ENCODE data around the gene OR51G2.
"Not testable (repeated sequence)": the region's sequence is repeated elsewhere in the genome, so short reads cannot be mapped to it uniquely, and the experiment has no call there.

OR51G2 gene

GRCh38 chr11:4919250-4919649 lies at the start of gene OR51G2:
TSS of gene OR51G2 (minus strand) at chr11:4919350. CDS start at chr11:4915663, 3,687 bp downstream.
- no peak for DNase-seq

GRCh38 chr11:4962816-4963215 lies 43.7 kb upstream of the OR51G2 start:
- DNase-seq, result no peak

GRCh38 chr11:4960877-4961276 lies 41.7 kb upstream of the OR51G2 start:
- no peak for DNase-seq

GRCh38 chr11:4957396-4957795 lies 38.2 kb upstream of the OR51G2 start:
- no peak for DNase-seq

GRCh38 chr11:4955613-4956012 lies 36.5 kb upstream of the OR51G2 start, which contains the start of gene OR51A2:
TSS of gene OR51A2 (minus strand) at chr11:4955713. CDS start at chr11:4955713, 0 bp downstream.
- DNase-seq, result not testable (repeated sequence)

GRCh38 chr11:4947505-4947904 lies 28.4 kb upstream of the OR51G2 start, which contains the start of gene OR51A4:
TSS of gene OR51A4 (minus strand) at chr11:4947605. CDS start at chr11:4947100, 505 bp downstream.
- DNase-seq, result no peak

- no peak for DNase-seq
Measured at GRCh38 chr11:4936745-4937144, 17.6 kb upstream of the OR51G2 start.

GRCh38 chr11:4932751-4933150 lies 13.6 kb upstream of the OR51G2 start:
- DNase-seq, result no peak

- no peak for DNase-seq
Measured at GRCh38 chr11:4926608-4927007, 7.5 kb upstream of the OR51G2 start.

- no peak for DNase-seq
Measured at GRCh38 chr11:4924239-4924638, 5.1 kb upstream of the OR51G2 start, which contains the start of gene OR51G1. TSS of gene OR51G1 (minus strand) at chr11:4924339. CDS start at chr11:4924339, 0 bp downstream.

GRCh38 chr11:4922304-4922703 lies 3.2 kb upstream of the OR51G2 start:
- no peak for DNase-seq

- DNase-seq, result no peak
Measured at GRCh38 chr11:4921796-4922195, 2.6 kb upstream of the OR51G2 start.

- no peak for DNase-seq
Measured at GRCh38 chr11:4916581-4916980, 2.6 kb downstream of the OR51G2 start.

GRCh38 chr11:4903484-4903883 lies 15.7 kb downstream of the OR51G2 start, which contains the start of gene OR51A7:
TSS of gene OR51A7 (plus strand) at chr11:4903783. CDS start at chr11:4907370, 3,587 bp downstream.
- no peak for DNase-seq

GRCh38 chr11:4891996-4892640 lies 27.0 kb downstream of the OR51G2 start:
- DNase-seq, result no peak

GRCh38 chr11:4890279-4890678 lies 28.9 kb downstream of the OR51G2 start:
- DNase-seq, result no peak

GRCh38 chr11:4887591-4887990 lies 31.6 kb downstream of the OR51G2 start:
- no peak for DNase-seq

GRCh38 chr11:4886186-4886585 lies 33.0 kb downstream of the OR51G2 start:
- no peak for DNase-seq

- no peak for DNase-seq
Measured at GRCh38 chr11:4884361-4884760, 34.8 kb downstream of the OR51G2 start.

- DNase-seq, result no peak
Measured at GRCh38 chr11:4882543-4882942, 36.6 kb downstream of the OR51G2 start.

- DNase-seq, result no peak
Measured at GRCh38 chr11:4881860-4882500, 37.2 kb downstream of the OR51G2 start, which contains the start of gene OR51T1. TSS of gene OR51T1 (plus strand) at chr11:4881900. CDS start at chr11:4881900, 0 bp downstream.

GRCh38 chr11:4881188-4881587 lies 38.0 kb downstream of the OR51G2 start:
- DNase-seq, result no peak

- no peak for DNase-seq
Measured at GRCh38 chr11:4865855-4866254, 53.3 kb downstream of the OR51G2 start.

GRCh38 chr11:4863876-4864275 lies 55.3 kb downstream of the OR51G2 start:
- no peak for DNase-seq

All from stimulated activated CD4-positive, alpha-beta T cell treated with anti-CD3 and anti-CD28 coated beads, Interleukin-15, amount 100 ng/mL, for 24 hours (primary cell).